GM18519 (cell line): Measurements from ENCODE around the gene PHGDH.

Experiments used
- ATAC-seq: cut with Tn5 transposase; IDR thresholded peaks from one replicate; pipeline ENCODE4 v1.9.1; 2021; ENCODE audit warnings: mild to moderate bottlenecking, moderate library complexity; ENCODE audit not compliant: unreplicated experiment, low FRiP score

Gene PHGDH

GRCh38 chr1:119711804-119712341 is at the start of gene PHGDH:
PHGDH (plus strand) TSS chr1:119711934; CDS start chr1:119712023, 89 bp downstream.
- ATAC-seq = peak; percentile 41

DNA sequence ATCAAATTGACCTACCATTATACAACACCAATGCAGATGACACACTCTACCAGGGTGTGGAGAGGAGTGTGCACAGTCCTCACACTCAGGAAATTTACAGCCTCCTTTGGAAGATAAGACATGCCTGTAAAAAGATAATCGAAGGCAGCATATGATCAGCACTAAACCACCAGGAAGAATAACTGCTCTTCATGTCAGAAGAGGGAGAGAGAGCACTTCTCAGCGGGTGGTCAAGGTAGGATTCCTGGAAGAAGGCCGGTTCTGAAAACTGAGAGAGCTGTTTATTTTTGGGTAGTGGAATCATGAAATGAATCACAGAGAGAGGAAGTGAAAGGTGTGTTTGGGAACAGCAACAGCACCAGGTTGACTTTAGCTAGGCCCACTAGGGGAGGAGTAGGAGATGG is 49.7 kb upstream of the PHGDH start:
- ATAC-seq = peak; percentile 42

DNA sequence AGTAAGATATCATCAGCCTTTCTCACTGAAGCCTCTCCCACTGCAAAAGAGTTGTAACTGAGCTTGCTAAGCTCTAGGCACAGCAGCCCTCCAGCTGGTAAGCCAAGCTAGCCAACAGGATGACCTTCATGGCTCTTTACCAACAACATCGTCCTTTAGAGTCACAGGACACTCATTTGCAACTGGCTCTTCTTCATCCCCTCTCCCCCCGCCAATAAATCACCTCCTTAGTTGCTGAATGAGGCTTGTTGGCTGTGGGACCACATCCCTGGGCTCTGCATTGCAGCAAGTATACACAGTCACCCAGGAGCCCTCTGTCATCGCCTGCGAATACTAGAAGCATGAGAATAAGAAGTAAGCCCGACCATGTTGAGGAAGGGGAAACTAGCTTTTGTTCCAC is 47.7 kb upstream of the PHGDH start:
- no peak for ATAC-seq

- ATAC-seq = no peak
Measured at GRCh38 chr1:119667173-119667572, 44.6 kb upstream of the PHGDH start.

GRCh38 chr1:119670898-119671297 is 40.8 kb upstream of the PHGDH start:
- no peak for ATAC-seq

DNA sequence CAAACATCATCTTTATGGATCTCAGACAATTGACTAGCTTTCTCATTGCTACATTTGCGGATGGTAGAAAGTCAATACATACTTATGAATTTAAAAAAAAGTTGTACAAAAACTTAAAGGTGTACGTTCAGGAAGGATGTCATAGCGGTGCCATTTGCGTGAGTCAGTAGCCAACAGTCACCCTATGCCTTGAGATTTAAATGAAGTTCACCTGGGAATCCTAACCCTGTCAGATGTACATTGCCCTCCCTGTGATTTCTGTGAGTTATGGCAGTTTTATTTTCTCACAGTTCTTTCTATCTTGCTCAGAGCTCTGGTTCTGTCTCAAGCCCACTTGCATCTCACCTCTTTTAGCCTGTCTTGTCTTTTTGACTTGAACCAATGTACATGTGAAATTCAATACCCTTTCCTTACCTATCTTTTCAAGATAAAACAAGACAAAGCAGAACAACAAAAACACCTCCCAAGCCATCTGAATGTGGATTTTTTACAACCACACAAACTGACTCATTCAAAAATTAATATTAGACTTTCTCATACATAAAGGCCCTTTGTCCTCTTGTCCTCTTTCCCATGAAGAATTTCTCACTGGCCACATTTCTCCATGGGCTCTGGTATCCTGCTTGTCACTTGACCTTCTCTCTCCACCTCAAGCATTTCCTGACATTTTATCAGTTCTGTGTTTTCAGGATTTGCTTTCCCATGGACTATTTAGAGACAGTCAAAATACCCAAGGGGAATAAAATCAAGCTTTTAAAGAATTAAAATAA is 38.4 kb upstream of the PHGDH start:
- ATAC-seq = no peak

- no peak for ATAC-seq
Measured at GRCh38 chr1:119674111-119674526, 37.6 kb upstream of the PHGDH start.

- no peak for ATAC-seq
Measured at GRCh38 chr1:119674835-119675289, 36.9 kb upstream of the PHGDH start.

- peak; percentile 47 for ATAC-seq
Measured at GRCh38 chr1:119675349-119676345, 36.1 kb upstream of the PHGDH start.

- ATAC-seq = no peak
Measured at GRCh38 chr1:119676571-119677206, 35.0 kb upstream of the PHGDH start.

GRCh38 chr1:119679223-119679622 is 32.5 kb upstream of the PHGDH start:
- no peak for ATAC-seq

DNA sequence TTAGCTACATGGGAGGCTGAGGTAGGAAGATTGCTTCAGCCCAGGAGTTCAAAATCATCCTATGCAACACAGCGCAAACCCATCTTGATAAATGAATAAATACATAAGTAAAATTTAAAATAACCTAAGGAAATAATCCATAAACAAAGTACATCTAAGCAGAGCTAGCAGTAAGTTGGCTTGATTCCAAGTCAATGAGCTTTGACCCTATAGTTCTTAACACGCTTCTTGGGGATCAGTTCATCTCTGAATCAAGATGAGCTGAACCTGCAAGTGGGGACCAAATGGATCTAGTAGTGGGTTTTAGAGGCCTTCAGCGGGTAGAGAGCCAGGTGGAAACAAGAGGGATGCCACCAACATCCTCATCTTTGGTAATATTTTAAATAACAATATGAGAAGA is 31.5 kb upstream of the PHGDH start:
- no peak for ATAC-seq

GRCh38 chr1:119680723-119681122 is 31.0 kb upstream of the PHGDH start:
- no peak for ATAC-seq

DNA sequence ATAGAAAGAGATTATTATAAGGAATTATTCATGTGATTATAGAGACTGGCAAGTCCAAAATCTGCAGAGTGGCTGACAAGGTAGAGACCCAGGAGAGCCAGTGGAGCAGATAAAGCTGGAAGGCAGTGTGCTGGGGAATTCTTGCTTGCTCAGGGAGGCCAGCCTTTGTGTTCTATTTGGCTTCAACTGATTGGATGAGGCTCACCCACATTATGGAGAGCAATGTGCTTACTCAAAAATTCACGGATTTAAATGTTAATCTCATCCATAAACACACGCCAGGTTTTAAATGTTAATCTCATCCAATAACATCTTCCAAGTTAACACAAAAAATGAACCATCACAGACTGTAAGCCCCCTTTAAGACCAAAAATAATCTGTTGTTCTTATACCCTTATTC is 30.2 kb upstream of the PHGDH start:
- ATAC-seq = no peak

- no peak for ATAC-seq
Measured at GRCh38 chr1:119682141-119682540, 29.6 kb upstream of the PHGDH start.

GRCh38 chr1:119683893-119684292 is 27.8 kb upstream of the PHGDH start:
- ATAC-seq = no peak

DNA sequence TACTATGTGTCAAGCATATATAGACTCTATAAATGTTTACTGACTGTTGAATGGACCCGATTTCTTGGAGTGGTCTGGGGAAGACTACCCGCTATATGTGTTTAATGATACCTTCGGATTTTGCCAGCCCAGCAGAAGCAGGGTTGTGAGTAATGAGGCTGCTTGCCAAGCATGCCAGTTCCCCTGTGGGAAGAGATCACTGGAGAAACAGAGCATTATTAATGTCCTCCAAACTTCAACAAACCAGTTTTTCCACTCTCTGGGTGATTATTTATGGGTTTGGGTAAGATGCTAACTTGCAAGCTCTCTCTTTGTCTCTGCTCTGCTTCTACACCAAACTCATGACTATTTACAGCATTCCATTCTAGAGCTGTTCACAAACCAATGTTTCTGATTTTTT is 25.1 kb upstream of the PHGDH start:
- ATAC-seq = no peak

DNA sequence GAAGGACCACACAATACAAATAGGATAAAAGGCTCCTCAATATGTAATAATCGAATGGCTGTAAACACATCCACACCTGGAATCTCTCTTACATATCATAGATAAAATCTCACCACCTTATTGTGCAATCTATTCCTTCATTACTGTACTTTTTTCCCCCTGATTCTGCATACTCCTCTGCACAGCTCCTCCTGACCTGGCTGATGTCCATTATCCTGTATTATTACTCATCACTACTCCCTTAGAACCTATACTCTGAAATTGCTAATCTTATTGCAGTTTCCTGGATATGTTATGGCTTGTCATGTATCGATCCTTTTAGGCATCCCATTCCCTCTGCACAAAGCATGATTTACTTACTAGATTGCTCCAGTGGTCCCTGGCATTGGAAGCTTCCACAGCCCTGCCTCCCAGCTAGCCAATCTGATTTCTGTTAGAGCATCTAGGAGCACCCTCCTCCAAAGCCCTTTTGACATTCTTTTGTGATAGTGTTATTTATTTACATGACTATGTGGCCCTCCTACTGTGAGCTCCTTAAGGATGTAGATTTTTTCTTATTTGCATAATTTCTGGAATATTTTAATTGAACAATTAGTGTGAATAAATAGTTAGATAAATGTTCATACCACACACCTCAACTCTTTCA is 24.2 kb upstream of the PHGDH start:
- ATAC-seq = no peak

DNA sequence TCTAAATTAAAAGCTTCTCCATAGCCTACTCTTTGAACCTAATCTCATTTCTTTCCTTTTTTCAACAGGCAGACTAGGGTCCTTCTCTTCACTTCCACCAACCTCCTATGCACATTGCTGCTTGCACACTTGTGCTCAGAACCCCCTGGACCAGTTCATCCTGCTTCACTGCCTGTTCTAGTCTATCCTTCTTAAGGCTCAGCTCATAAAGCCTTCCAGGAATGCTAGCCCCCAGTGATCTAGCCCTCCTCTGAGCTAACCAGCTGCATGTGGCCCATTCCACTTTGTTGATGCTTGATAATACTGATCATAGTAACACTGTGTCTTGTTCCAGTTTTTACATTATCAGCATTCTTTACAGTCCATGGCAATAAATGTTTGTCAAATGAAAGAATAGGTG is 22.9 kb upstream of the PHGDH start:
- ATAC-seq = no peak

GRCh38 chr1:119689511-119689910 is 22.2 kb upstream of the PHGDH start:
- no peak for ATAC-seq
